Body of pancreas (tissue), 4 donors: ENCODE results near the gene CACNG4. TPM values are rescaled to one million over a fixed set of nuclear protein-coding genes. Genes with fewer than 3 reads are reported as not detected.

Experiments
- ATAC-seq: fragments of 150-250 bp; one replicate; pipeline ENCODE4 v1.9.1; 2016
- DNase-seq, 4 donors: peaks; one replicate each; pipeline ENCODE4 v3.0.0-alpha.2; 2019
- H3K27ac ChIP-seq, 4 donors: fragments of 200-600 bp; sonication (generic); 1 replicate in 3 of 4; 2 replicates in 1 of 4; pipeline versions ENCODE4 v1.5.1 to v1.6.1; 2016 to 2019; ENCODE audit warnings: mild to moderate bottlenecking in 1 of 4, mixed read lengths in 1 of 4, moderate library complexity in 1 of 4
- H3K27me3 ChIP-seq, 2 donors: fragments of 200-600 bp; sonication (generic); one replicate each; pipeline ENCODE4 v1.6.0; 2016; ENCODE audit warnings: mild to moderate bottlenecking in 1 of 2
- H3K36me3 ChIP-seq, 2 donors: fragments of 200-600 bp; sonication (generic); replicated peaks in 1 of 2; 2 replicates each; pipeline ENCODE4 v1.5.1; 2016; ENCODE audit warnings: low read depth in 2 of 2; ENCODE audit not compliant: insufficient read depth in 1 of 2
- H3K4me1 ChIP-seq: fragments of 200-600 bp; sonication (generic); one replicate; pipeline ENCODE4 v1.6.0; 2016
- H3K4me3 ChIP-seq, 2 donors: fragments of 200-600 bp; sonication (generic); 1 replicate in 1 of 2; 2 replicates in 1 of 2; pipeline ENCODE4 v1.5.1; 2016 to 2019
- H3K9me3 ChIP-seq, 3 donors: fragments of 200-600 bp; sonication (generic); 1 replicate in 2 of 3; 2 replicates in 1 of 3; pipeline ENCODE4 v1.5.1; 2016
- POLR2A ChIP-seq, 3 donors: fragments of 450-650 bp; IDR thresholded peaks; one replicate each; pipeline ENCODE4 v1.6.1; 2016; ENCODE audit warnings: antibody characterized with exemption in 3 of 3, mild to moderate bottlenecking in 2 of 3
- WGBS, 2 donors: methylation state at CpG; one replicate each; pipeline ENCODE4 v1.1.5; 2017; 5-methylcytosine and 5-hydroxymethylcytosine counted together
- intact Hi-C: fragments of 100-400 bp; cut with DNase I; formaldehyde crosslinking; loops from one replicate; pipeline ENCODE4 v1.15.1; 2023
- total RNA-seq, 2 donors: library from RNA; depleted of rRNA; stranded (reverse); fragments of >200 nt; gene quantifications; one replicate each; pipeline ENCODE4 v1.1.0, GENCODE V29; 2016
- TF ChIP-seq, protein P1 (sequence below), 7 experiments: fragments of 450-650 bp in 4 of 7; fragments of 200-600 bp in 3 of 7; sonication (generic) in 3 of 7; IDR thresholded peaks; one replicate each; pipeline ENCODE4 v1.5.1; 2016 to 2019; ENCODE audit warnings: antibody characterized with exemption in 7 of 7

Gene CACNG4
- total RNA-seq, 2 donors from 2014 or later = 0.26 TPM; not detected in 1

GRCh38 chr17:67032382-67032781 lies 67.9 kb downstream of the CACNG4 start:
- no peak overlapping the region for H3K4me3 ChIP-seq
- ATAC-seq (no peak), DNase-seq (no peak)
- no peak for TF ChIP-seq POLR2A (IDR thresholded peaks at IDR 0.05)
- TF ChIP-seq, protein P1, sequence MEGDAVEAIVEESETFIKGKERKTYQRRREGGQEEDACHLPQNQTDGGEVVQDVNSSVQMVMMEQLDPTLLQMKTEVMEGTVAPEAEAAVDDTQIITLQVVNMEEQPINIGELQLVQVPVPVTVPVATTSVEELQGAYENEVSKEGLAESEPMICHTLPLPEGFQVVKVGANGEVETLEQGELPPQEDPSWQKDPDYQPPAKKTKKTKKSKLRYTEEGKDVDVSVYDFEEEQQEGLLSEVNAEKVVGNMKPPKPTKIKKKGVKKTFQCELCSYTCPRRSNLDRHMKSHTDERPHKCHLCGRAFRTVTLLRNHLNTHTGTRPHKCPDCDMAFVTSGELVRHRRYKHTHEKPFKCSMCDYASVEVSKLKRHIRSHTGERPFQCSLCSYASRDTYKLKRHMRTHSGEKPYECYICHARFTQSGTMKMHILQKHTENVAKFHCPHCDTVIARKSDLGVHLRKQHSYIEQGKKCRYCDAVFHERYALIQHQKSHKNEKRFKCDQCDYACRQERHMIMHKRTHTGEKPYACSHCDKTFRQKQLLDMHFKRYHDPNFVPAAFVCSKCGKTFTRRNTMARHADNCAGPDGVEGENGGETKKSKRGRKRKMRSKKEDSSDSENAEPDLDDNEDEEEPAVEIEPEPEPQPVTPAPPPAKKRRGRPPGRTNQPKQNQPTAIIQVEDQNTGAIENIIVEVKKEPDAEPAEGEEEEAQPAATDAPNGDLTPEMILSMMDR (IDR thresholded peaks at IDR 0.05) = no peak
- no peaks in the 10 kb centered on the region for H3K36me3 ChIP-seq
- no peaks in the 10 kb centered on the region for H3K27me3 ChIP-seq
- H3K9me3 ChIP-seq = no peaks in the 10 kb centered on the region
- no peak overlapping the region for H3K27ac ChIP-seq
- H3K4me1 ChIP-seq = no peaks in the 10 kb centered on the region
- intact Hi-C loops = no loop called here
- WGBS, 2 donors = 76 to 90% methylated on average over 9 to 10 of the region's 14 CpGs

GRCh38 chr17:67032985-67033384 lies 68.5 kb downstream of the CACNG4 start:
- Histone ChIP-seq H3K36me3 (no peaks in the 10 kb centered on the region), H3K27me3 (no peaks in the 10 kb centered on the region), H3K9me3 (no peaks in the 10 kb centered on the region), H3K4me1 (no peaks in the 10 kb centered on the region), H3K27ac (no peak overlapping the region), H3K4me3 (no peak overlapping the region)
- TF ChIP-seq POLR2A (IDR thresholded peaks at IDR 0.05) = no peak
- TF ChIP-seq, protein P1 (IDR thresholded peaks at IDR 0.05) = no peak
- DNase-seq = no peak
- intact Hi-C loops = no loop called here
- ATAC-seq = no peak
- 83 to 90% methylated on average over 12 to 13 of the region's 13 CpGs for WGBS, 2 donors

DNA sequence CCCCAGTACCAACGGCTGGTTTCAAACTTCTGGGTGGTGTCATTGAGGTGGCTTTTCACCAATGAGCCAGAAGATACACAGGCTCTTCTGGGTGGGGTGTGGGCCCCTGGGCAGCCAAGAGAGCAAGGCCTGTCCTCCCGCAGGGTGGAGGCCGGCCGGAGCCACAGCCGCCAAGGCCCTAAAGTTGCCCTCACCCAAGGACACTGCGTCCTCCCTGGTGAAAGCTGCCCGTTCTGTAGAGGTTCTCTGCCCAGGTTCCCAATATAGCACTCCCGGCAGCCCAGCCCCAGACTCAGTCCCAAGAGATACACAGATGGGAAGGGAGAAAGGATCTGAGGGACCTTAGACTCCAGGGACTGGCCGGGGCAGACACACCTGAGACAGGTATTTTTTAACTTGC lies 69.1 kb downstream of the CACNG4 start:
- Histone ChIP-seq H3K27me3 (no peaks in the 10 kb centered on the region), H3K4me3 (no peak overlapping the region), H3K4me1 (no peaks in the 10 kb centered on the region), H3K36me3 (no peaks in the 10 kb centered on the region), H3K9me3 (no peaks in the 10 kb centered on the region), H3K27ac (no peak overlapping the region)
- ATAC-seq = no peak
- TF ChIP-seq POLR2A (IDR thresholded peaks at IDR 0.05) = no peak
- TF ChIP-seq, protein P1 (IDR thresholded peaks at IDR 0.05) = no peak
- intact Hi-C loops = no loop called here
- no peak for DNase-seq
- WGBS, 2 donors = 80 to 85% methylated on average over 5 to 9 of the region's 9 CpGs

DNA sequence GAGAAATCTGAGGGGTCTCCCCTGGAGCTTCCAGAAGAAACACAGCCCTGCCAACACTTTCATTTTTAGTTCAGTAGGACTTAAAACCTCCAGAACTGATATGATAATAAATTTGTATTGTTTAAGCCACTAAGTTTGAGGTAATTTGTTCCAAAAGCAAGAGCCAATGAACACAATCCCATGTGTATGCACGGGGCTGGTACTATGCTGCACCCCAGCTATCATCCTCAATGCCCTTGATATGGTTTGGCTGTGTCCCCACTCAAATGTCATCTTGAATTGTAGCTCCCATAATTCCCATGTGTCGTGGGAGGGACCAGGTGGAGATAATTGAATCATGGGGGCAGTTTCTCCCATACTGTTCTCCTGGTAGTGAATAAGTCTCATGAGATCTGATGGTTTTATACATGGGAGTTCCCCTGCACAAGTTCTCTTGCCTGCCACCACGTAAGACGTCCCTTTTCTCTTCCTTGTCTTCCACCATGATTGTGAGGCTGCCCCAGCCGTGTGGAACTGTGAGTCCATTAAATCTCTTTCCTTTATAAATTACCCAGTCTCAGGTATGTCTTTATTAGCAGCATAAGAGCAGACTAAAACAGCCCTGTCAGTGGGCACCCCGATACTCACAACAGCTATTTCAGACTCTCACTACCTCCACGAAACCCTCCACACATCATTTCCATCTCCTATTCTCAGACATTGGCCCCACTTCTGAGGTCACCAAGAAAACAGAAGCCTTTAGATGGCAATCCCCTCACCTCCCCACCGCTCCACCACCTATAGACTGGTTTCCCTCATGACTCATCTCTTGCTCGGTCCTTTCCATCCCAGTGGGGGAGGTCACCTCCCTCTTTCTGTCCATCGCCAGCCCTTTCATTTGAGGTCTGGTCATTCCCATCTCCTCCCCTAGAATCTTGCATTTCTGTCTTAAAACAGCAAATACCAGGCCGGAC lies 70.9 kb downstream of the CACNG4 start:
- Histone ChIP-seq H3K4me1 (no peaks in the 10 kb centered on the region), H3K9me3 (no peaks in the 10 kb centered on the region), H3K36me3 (no peaks in the 10 kb centered on the region), H3K4me3 (no peak overlapping the region), H3K27ac (no peak overlapping the region), H3K27me3 (no peaks in the 10 kb centered on the region)
- DNase-seq (no peak), ATAC-seq (no peak)
- intact Hi-C loops = no loop called here
- TF ChIP-seq, protein P1 (IDR thresholded peaks at IDR 0.05) = no peak
- no peak for TF ChIP-seq POLR2A (IDR thresholded peaks at IDR 0.05)
- 82 to 83% methylated on average over 11 of the region's 11 CpGs for WGBS, 2 donors
